Suprapubic skin (tissue), 3 donors: ENCODE data around the gene KIRREL3.

Source experiments
- CTCF ChIP-seq, 2 donors: fragments of 200-600 bp in 1 of 2; fragments of 450-650 bp in 1 of 2; sonication (generic) in 1 of 2; IDR thresholded peaks; one replicate each; pipeline ENCODE4 v1.5.1; 2016 to 2019; ENCODE audit warnings: antibody characterized with exemption in 2 of 2, mild to moderate bottlenecking in 1 of 2, moderate library complexity in 1 of 2
- POLR2A ChIP-seq, 2 donors: fragments of 450-650 bp; IDR thresholded peaks; one replicate each; pipeline ENCODE4 v1.6.1; 2017; ENCODE audit warnings: antibody characterized with exemption in 2 of 2, mild to moderate bottlenecking in 2 of 2, moderate library complexity in 2 of 2

- no peak for TF ChIP-seq POLR2A (IDR thresholded peaks at IDR 0.05)
- TF ChIP-seq CTCF (IDR thresholded peaks at IDR 0.05): no peak
Measured at GRCh38 chr11:126507646-126508045, 492.9 kb downstream of the KIRREL3 start.
